ENCODE results near the gene PPIL1. TPM values are rescaled to one million over a fixed set of nuclear protein-coding genes. Genes with fewer than 3 reads are reported as not detected.

The PPIL1 gene
- total and polyA plus RNA-seq, 4 donors = 15.8 to 23.9 (median 20.3) TPM

DNA sequence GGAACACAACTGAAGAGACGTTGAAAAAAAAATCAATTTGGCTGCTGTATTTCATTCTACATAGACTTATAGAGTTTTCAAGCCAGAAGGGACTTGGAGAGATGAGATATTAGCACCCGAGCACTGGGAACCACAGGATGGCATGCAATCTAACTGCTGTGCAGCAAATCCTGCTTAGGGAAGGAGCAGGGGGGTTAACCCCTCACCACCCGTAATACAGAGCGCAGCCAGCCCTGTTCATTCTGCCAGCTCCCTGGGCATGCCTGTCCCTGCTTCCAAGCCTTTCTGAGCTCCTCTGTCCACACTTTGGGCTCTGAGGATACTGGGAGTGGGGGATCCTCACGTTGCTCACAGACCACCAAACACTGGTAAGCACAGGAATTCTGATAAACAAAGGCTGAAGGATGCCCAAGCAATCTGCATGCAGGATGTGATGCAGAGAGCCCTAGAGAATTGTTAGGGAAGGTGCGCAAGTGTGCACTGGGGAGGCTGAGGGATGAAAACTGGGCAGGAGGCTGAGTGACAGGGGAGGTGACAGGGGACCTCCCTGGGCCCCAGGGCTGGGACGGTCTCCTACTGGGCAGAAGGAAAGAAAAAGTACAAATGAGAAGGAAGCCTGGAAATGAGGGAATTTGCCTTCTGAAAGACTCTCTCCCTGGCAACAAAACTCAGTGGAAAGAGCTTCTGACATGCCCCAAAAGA lies 69.4 kb downstream of the PPIL1 start:
- Histone ChIP-seq H3K9me3 (ENCODE audit: control insufficient read depth in 4 of 4, low read length in 3 of 4) (no peaks in the 10 kb centered on the region), H3K4me1 (ENCODE audit: control insufficient read depth in 4 of 4, insufficient read depth in 4 of 4, low read length in 3 of 4) (no peaks in the 10 kb centered on the region), H3K36me3 (ENCODE audit: control insufficient read depth in 4 of 4, insufficient read depth in 3 of 4, low read depth in 1 of 4, low read length in 3 of 4) (no peaks in the 10 kb centered on the region), H3K27me3 (ENCODE audit: control insufficient read depth in 4 of 4, insufficient read depth in 4 of 4, low read length in 3 of 4) (no peaks in the 10 kb centered on the region), H3K27ac (ENCODE audit: low read depth in 1 of 2, low read length in 2 of 2) (no peak overlapping the region), H3K9ac (ENCODE audit: low read depth in 1 of 2, low read length in 2 of 2) (no peak overlapping the region), H3K4me3 (ENCODE audit: low read depth in 1 of 3, low read length in 3 of 3) (no peak overlapping the region)
- DNase-seq (ENCODE audit: low spot score) = no peak
- WGBS = 56% methylated on average over 7 of the region's 7 CpGs
- TF ChIP-seq TAF1 (conservative IDR thresholded peaks at IDR 0.05) (no peak), HNF4A (conservative IDR thresholded peaks at IDR 0.05) (no peak), FOXA1 (IDR thresholded peaks at IDR 0.05) (no peak), EGR1 (IDR thresholded peaks at IDR 0.05; ENCODE audit: low read depth in 2 of 2) (no peak), FOXA2 (IDR thresholded peaks at IDR 0.05) (no peak), ZBTB33 (IDR thresholded peaks at IDR 0.05) (no peak), ATF3 (IDR thresholded peaks at IDR 0.05) (no peak)
- TF ChIP-seq, protein P1, sequence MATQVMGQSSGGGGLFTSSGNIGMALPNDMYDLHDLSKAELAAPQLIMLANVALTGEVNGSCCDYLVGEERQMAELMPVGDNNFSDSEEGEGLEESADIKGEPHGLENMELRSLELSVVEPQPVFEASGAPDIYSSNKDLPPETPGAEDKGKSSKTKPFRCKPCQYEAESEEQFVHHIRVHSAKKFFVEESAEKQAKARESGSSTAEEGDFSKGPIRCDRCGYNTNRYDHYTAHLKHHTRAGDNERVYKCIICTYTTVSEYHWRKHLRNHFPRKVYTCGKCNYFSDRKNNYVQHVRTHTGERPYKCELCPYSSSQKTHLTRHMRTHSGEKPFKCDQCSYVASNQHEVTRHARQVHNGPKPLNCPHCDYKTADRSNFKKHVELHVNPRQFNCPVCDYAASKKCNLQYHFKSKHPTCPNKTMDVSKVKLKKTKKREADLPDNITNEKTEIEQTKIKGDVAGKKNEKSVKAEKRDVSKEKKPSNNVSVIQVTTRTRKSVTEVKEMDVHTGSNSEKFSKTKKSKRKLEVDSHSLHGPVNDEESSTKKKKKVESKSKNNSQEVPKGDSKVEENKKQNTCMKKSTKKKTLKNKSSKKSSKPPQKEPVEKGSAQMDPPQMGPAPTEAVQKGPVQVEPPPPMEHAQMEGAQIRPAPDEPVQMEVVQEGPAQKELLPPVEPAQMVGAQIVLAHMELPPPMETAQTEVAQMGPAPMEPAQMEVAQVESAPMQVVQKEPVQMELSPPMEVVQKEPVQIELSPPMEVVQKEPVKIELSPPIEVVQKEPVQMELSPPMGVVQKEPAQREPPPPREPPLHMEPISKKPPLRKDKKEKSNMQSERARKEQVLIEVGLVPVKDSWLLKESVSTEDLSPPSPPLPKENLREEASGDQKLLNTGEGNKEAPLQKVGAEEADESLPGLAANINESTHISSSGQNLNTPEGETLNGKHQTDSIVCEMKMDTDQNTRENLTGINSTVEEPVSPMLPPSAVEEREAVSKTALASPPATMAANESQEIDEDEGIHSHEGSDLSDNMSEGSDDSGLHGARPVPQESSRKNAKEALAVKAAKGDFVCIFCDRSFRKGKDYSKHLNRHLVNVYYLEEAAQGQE (IDR thresholded peaks at IDR 0.05) = no peak

Other genes starting within 250 kb of the PPIL1 start
- gene CDKN1A, start 196.1 kb downstream of the PPIL1 start, total RNA-seq = 10 to 100 TPM in 1 of 2 donors, 1 to 10 TPM in 1; 3.2 to 41.7 TPM
- 10 to 100 TPM; 15.9 to 25.2 TPM for gene CDKN1A, start 196.1 kb downstream of the PPIL1 start, polyA plus RNA-seq
- gene RAB44, start 177.0 kb downstream of the PPIL1 start, total RNA-seq = 1 to 10 TPM in 1 of 2 donors, under 1 TPM in 1; 0.08 to 1.3 TPM
- gene RAB44, start 177.0 kb downstream of the PPIL1 start, polyA plus RNA-seq = under 1 TPM in 1 of 2 donors, not detected in 1; 0.02 TPM
- under 1 TPM; 0.42 to 0.47 TPM for gene CPNE5, start 35.4 kb downstream of the PPIL1 start, total RNA-seq
- gene CPNE5, start 35.4 kb downstream of the PPIL1 start, polyA plus RNA-seq = 1 to 10 TPM in 1 of 2 donors, under 1 TPM in 1; 0.24 to 1.1 TPM
- gene C6orf89, start 11.1 kb upstream of the PPIL1 start, total RNA-seq = 10 to 100 TPM; 23.7 to 27.2 TPM
- 10 to 100 TPM; 14.0 to 18.4 TPM for gene C6orf89, start 11.1 kb upstream of the PPIL1 start, polyA plus RNA-seq
- gene PI16, start 79.9 kb upstream of the PPIL1 start, total RNA-seq = under 1 TPM in 1 of 2 donors, not detected in 1; 0.25 TPM
- under 1 TPM; 0.12 to 0.24 TPM for gene PI16, start 79.9 kb upstream of the PPIL1 start, polyA plus RNA-seq
- 10 to 100 TPM; 72.8 to 79.6 TPM for gene MTCH1, start 111.4 kb upstream of the PPIL1 start, total RNA-seq
- gene MTCH1, start 111.4 kb upstream of the PPIL1 start, polyA plus RNA-seq = 10 to 100 TPM; 61.5 to 75.4 TPM
- 10 to 100 TPM; 12.4 to 24.4 TPM for gene FGD2, start 130.9 kb upstream of the PPIL1 start, total RNA-seq
- 1 to 10 TPM; 4.6 to 5.8 TPM for gene FGD2, start 130.9 kb upstream of the PPIL1 start, polyA plus RNA-seq

Measured in liver (tissue), 9 donors.